GM18505 (cell line): ENCODE results near the gene PCDHA1.
"Not testable (repeated sequence)": the region's sequence is repeated elsewhere in the genome, so short reads cannot be mapped to it uniquely, and the experiment has no call there.

ENCODE experiments used
- ATAC-seq: cut with Tn5 transposase; IDR thresholded peaks from one replicate; pipeline ENCODE4 v1.9.1; 2021; ENCODE audit not compliant: unreplicated experiment
- POLR2A ChIP-seq: IDR thresholded peaks from 4 replicates; pipeline ENCODE4 v1.6.1; 2011; ENCODE audit warnings: borderline replicate concordance; ENCODE audit not compliant: insufficient read depth, insufficient read length; ENCODE audit errors: extremely low read depth

Gene PCDHA1

GRCh38 chr5:140833993-140834392 lies 48.1 kb downstream of the PCDHA1 start, which contains the start of gene PCDHA7:
PCDHA7 (plus strand) TSS chr5:140834269; CDS start chr5:140834384, 115 bp downstream.
- ATAC-seq = no peak
- TF ChIP-seq POLR2A = no peak

- not testable (repeated sequence) for ATAC-seq
Observed at GRCh38 chr5:140834439-140835008, 48.6 kb downstream of the PCDHA1 start.

- no peak for ATAC-seq
- TF ChIP-seq POLR2A = no peak
Observed at GRCh38 chr5:140835622-140836510, 49.9 kb downstream of the PCDHA1 start.

- ATAC-seq = no peak
- TF ChIP-seq POLR2A = no peak
Observed at GRCh38 chr5:140840978-140841962, 55.3 kb downstream of the PCDHA1 start, which contains the start of gene PCDHA8. PCDHA8 (plus strand) TSS chr5:140841187; CDS start chr5:140841322, 135 bp downstream.

GRCh38 chr5:140842798-140843733 lies 57.1 kb downstream of the PCDHA1 start:
- no peak for ATAC-seq
- TF ChIP-seq POLR2A = no peak

- not testable (repeated sequence) for ATAC-seq
Observed at GRCh38 chr5:140848139-140849102, 62.5 kb downstream of the PCDHA1 start, which contains the start of gene PCDHA9. PCDHA9 (plus strand) TSS chr5:140848382; CDS start chr5:140848496, 114 bp downstream.

- not testable (repeated sequence) for ATAC-seq
Observed at GRCh38 chr5:140849831-140850634, 64.1 kb downstream of the PCDHA1 start.

GRCh38 chr5:140855772-140856674 lies 70.1 kb downstream of the PCDHA1 start, which contains the start of gene PCDHA10:
PCDHA10 (plus strand) TSS chr5:140855897; CDS start chr5:140856049, 152 bp downstream.
- ATAC-seq = no peak

GRCh38 chr5:140857177-140857986 lies 71.4 kb downstream of the PCDHA1 start:
- no peak for ATAC-seq
- TF ChIP-seq POLR2A = no peak

More at GRCh38 chr5:140855772-140856674, 70.1 kb downstream of the PCDHA1 start, which contains the start of gene PCDHA10:
- no peak for TF ChIP-seq POLR2A
